ENCODE measurements around the gene AKR1B1. TPM values are rescaled to one million over a fixed set of nuclear protein-coding genes. Genes with fewer than 3 reads are reported as not detected.

Gene AKR1B1
- total and polyA plus RNA-seq, 9 of the 15 experiments (the other 6 are each of a cell fraction or from before 2014, with no cell fraction given): 2.0 to 10.6 (median 6.2) TPM

DNA sequence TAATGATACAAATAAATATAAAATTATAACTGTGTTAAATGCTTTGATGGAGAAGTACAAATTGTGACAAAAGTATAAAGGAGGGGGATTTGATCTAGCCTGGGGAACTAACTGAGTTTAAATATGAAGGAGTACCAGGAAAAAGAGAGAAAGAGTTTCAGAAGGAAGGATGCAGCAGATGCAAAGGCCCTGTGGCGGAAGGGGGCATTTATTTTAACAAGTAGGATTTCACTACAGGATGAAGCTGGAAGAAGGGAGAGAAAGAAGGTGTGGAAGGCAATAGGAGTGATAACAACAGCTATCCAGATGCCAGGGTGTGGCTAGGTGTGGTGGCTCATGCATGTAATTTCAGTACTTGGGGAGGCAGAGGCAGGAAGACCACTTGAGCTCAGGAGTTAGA is 55.8 kb downstream of the AKR1B1 start:
- Histone ChIP-seq H3K27me3 (ENCODE audit: control insufficient read depth in 2 of 2, insufficient read depth in 2 of 2, low read length in 2 of 2) (peaks cover 8 to 23% of the 10 kb centered on the region in 2 experiments), H3K9ac (ENCODE audit: insufficient read depth in 1 of 2, low read depth in 2 of 2, low read length in 2 of 2) (no peak overlapping the region), H3K4me2 (ENCODE audit: insufficient read depth, low read length) (no peak overlapping the region), H3K79me2 (ENCODE audit: control insufficient read depth, insufficient read depth, low read length) (no peaks in the 10 kb centered on the region), H3K4me1 (replicated peaks in 1 of 2; ENCODE audit: control insufficient read depth in 2 of 2, insufficient read depth in 2 of 2, low read length in 2 of 2) (no peaks in the 10 kb centered on the region), H3K36me3 (ENCODE audit: control insufficient read depth, insufficient read depth, low read length) (no peaks in the 10 kb centered on the region), H3K9me3 (replicated peaks; ENCODE audit: control insufficient read depth, insufficient read depth, low read depth, low read length) (no peaks in the 10 kb centered on the region), H4K20me1 (replicated peaks; ENCODE audit: control insufficient read depth, insufficient read depth, low read length) (no peaks in the 10 kb centered on the region), H3K9me1 (ENCODE audit: control insufficient read depth, insufficient read depth, low read length) (no peaks in the 10 kb centered on the region), H3K4me3 (no peak overlapping the region), H2AFZ (ENCODE audit: low read depth, low read length) (no peak overlapping the region), H3K27ac (ENCODE audit: extremely low read depth, low read depth, low read length) (no peak overlapping the region)
- POLR2A ChIA-PET: no interaction called here
- TF ChIP-seq RBM25 (IDR thresholded peaks at IDR 0.05; ENCODE audit: low read depth, low read length, severe bottlenecking) (peak; percentile 23), XRCC5 (IDR thresholded peaks at IDR 0.05; ENCODE audit: low read depth, low read length) (no peak)
- ATAC-seq (no peak), DNase-seq (ENCODE audit: extremely low read depth in 1 of 4, low spot score in 3 of 4) (no peak), FAIRE-seq (no peak)
- 0% methylated on average over 1 of the region's 1 CpG for WGBS (ENCODE audit: insufficient coverage, low coverage, missing lambda C conversion rate)
- no TSS peak for BruUV-seq (replicated peaks)
- CTCF ChIA-PET (ENCODE audit: low intra/inter-chr PET ratio): no interaction called here
- in situ Hi-C loops (cut with MboI) (no loop called here), intact Hi-C loops (cut with micrococcal nuclease) (no loop called here)

- peaks cover 3 to 27% of the 10 kb centered on the region in 2 experiments; a peak in 4 of 5 replicates for H3K27me3 ChIP-seq (ENCODE audit: control insufficient read depth in 2 of 2, insufficient read depth in 2 of 2, low read length in 2 of 2)
- no peak for TF ChIP-seq RAD51 (IDR thresholded peaks at IDR 0.05; ENCODE audit: borderline replicate concordance, low read depth)
- TF ChIP-seq ZC3H11A (IDR thresholded peaks at IDR 0.05; ENCODE audit: low read depth, low read length): no peak
- no peaks in the 10 kb centered on the region for H3K4me1 ChIP-seq (replicated peaks in 1 of 2; ENCODE audit: control insufficient read depth in 2 of 2, insufficient read depth in 2 of 2, low read length in 2 of 2)
- no peak for DNase-seq (ENCODE audit: extremely low read depth in 1 of 4, low spot score in 3 of 4)
- WGBS (ENCODE audit: insufficient coverage, low coverage, missing lambda C conversion rate): 0% methylated on average over 2 of the region's 2 CpGs
- H4K20me1 ChIP-seq (replicated peaks; ENCODE audit: control insufficient read depth, insufficient read depth, low read length): no peaks in the 10 kb centered on the region
- no peak overlapping the region for H3K4me3 ChIP-seq
- no peaks in the 10 kb centered on the region for H3K36me3 ChIP-seq (ENCODE audit: control insufficient read depth, insufficient read depth, low read length)
- no peak overlapping the region for H3K9ac ChIP-seq (ENCODE audit: insufficient read depth in 1 of 2, low read depth in 2 of 2, low read length in 2 of 2)
- no peak overlapping the region for H2AFZ ChIP-seq (ENCODE audit: low read depth, low read length)
- ChIA-PET CTCF (ENCODE audit: low intra/inter-chr PET ratio) (no interaction called here), POLR2A (no interaction called here)
- no peak for ATAC-seq
- FAIRE-seq: no peak
- intact Hi-C loops (cut with micrococcal nuclease) (no loop called here), in situ Hi-C loops (cut with MboI) (no loop called here)
- no peak overlapping the region for H3K27ac ChIP-seq (ENCODE audit: extremely low read depth, low read depth, low read length)
- no TSS peak for BruUV-seq (replicated peaks)
- no peaks in the 10 kb centered on the region for H3K9me3 ChIP-seq (replicated peaks; ENCODE audit: control insufficient read depth, insufficient read depth, low read depth, low read length)
- no peaks in the 10 kb centered on the region for H3K9me1 ChIP-seq (ENCODE audit: control insufficient read depth, insufficient read depth, low read length)
- H3K79me2 ChIP-seq (ENCODE audit: control insufficient read depth, insufficient read depth, low read length): no peaks in the 10 kb centered on the region
- no peak overlapping the region for H3K4me2 ChIP-seq (ENCODE audit: insufficient read depth, low read length)
Observed at GRCh38 chr7:134400859-134401258, 58.0 kb downstream of the AKR1B1 start.
